H1 (cell line): Measurements from ENCODE around the gene IFNL2. TPM values are rescaled to one million over a fixed set of nuclear protein-coding genes. Genes with fewer than 3 reads are reported as not detected.

Source experiments
- CHD2 ChIP-seq: IDR thresholded peaks from 2 replicates; pipeline ENCODE4 v1.6.1; 2012; ENCODE audit warnings: low read length, improper control_type of control experiment
- GTF2F1 ChIP-seq: IDR thresholded peaks from 2 replicates; pipeline ENCODE4 v1.6.1; 2012; ENCODE audit warnings: low read depth, low read length, improper control_type of control experiment, borderline replicate concordance
- POLR2A ChIP-seq, 2 experiments: IDR thresholded peaks; 1 replicate in 1 of 2; 2 replicates in 1 of 2; pipeline ENCODE4 v1.6.1; 2011; ENCODE audit warnings: low read depth in 2 of 2, low read length in 2 of 2, mild to moderate bottlenecking in 2 of 2; ENCODE audit errors: control extremely low read depth in 1 of 2
- POU5F1 ChIP-seq: IDR thresholded peaks from 2 replicates; pipeline ENCODE4 v1.6.1; 2011; ENCODE audit warnings: low read depth, mild to moderate bottlenecking, low read length, moderate library complexity
- SP4 ChIP-seq: IDR thresholded peaks from 2 replicates; pipeline ENCODE4 v1.6.1; 2012; ENCODE audit warnings: low read length, inconsistent platforms
- TEAD4 ChIP-seq: IDR thresholded peaks from 2 replicates; pipeline ENCODE4 v1.6.1; 2012; ENCODE audit warnings: low read depth, low read length, inconsistent platforms, mixed read lengths
- polyA plus RNA-seq, 7 experiments: library from polyadenylated mRNA; depleted of rRNA in 3 of 7; stranded (reverse) in 5 of 7; unstranded in 2 of 7; fragments of >200 nt in 5 of 7; fragments of 200-250 nt in 2 of 7; gene quantifications; 1 replicate in 5 of 7; 2 replicates in 1 of 7; 4 replicates in 1 of 7; pipeline versions ENCODE4 v1.2.1 to v1.2.3, GENCODE V29; 2011 to 2013; ENCODE audit warnings: missing spikeins in 2 of 7, mixed read lengths in 2 of 7
- total RNA-seq: library from RNA; stranded (reverse); fragmentation: NEBNext Ultra II Directional; extraction: Animal tissue kit (Norgen Biotek cat#: 25700); gene quantifications from 2 replicates; pipeline ENCODE4 v1.2.1, GENCODE V29; 2021
- TF ChIP-seq, protein P1 (sequence below): fragments of 300-600 bp; sonication (generic); IDR thresholded peaks from 2 replicates; pipeline ENCODE4 v1.7.1; 2012; ENCODE audit warnings: low read length, moderate library complexity, mild to moderate bottlenecking, inconsistent platforms; ENCODE audit not compliant: insufficient replicate concordance
- TF ChIP-seq, protein P2 (sequence below): IDR thresholded peaks from 2 replicates; pipeline ENCODE4 v1.6.1; 2011; ENCODE audit warnings: low read depth, mild to moderate bottlenecking, low read length; ENCODE audit not compliant: insufficient read depth
- TF ChIP-seq, protein P3 (sequence below): IDR thresholded peaks from 2 replicates; pipeline ENCODE4 v1.6.1; 2012; ENCODE audit warnings: inconsistent platforms

IFNL2 gene
- total and polyA plus RNA-seq, 2 of the 8 experiments (the other 6 are each of a cell fraction or from before 2014, with no cell fraction given) = not detected

DNA sequence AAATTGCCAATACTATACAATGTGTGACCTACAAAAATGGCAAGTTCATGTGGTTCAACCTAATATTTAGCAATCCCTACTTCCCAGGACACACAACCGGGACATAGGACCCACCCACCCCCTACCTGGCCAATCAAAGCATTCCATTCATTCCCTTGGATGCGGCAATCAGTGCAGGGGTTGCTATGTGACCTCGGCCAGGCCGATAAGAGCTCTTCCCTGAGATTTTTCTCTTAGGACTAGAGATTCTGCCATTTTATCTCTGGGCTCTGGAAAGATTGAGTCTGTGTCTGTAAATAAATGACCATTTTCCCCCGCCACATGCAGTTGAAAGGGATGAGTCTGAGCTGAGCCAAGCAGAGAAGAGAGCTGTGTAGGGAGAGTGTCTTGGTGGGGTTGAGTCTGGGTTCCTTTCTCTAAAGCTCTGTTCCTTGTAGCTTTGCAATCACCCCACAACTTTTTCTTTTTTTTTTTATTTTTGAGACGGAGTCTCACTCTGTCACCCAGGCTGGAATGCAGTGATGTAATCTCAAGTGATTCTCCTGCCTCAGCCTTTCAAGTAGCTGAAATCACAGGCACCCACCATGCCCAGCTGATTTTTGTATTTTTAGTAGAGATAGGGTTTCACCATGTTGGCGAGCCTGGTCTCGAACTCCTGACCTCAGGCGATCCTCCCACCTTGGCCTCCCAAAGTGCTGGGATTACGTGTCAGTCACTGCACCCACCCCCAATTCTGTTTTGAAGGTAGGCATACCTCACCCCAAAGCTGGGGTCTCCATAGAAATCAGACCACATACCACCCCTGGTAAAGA lies 35.4 kb downstream of the IFNL2 start (continued):
- TF ChIP-seq, protein P1, sequence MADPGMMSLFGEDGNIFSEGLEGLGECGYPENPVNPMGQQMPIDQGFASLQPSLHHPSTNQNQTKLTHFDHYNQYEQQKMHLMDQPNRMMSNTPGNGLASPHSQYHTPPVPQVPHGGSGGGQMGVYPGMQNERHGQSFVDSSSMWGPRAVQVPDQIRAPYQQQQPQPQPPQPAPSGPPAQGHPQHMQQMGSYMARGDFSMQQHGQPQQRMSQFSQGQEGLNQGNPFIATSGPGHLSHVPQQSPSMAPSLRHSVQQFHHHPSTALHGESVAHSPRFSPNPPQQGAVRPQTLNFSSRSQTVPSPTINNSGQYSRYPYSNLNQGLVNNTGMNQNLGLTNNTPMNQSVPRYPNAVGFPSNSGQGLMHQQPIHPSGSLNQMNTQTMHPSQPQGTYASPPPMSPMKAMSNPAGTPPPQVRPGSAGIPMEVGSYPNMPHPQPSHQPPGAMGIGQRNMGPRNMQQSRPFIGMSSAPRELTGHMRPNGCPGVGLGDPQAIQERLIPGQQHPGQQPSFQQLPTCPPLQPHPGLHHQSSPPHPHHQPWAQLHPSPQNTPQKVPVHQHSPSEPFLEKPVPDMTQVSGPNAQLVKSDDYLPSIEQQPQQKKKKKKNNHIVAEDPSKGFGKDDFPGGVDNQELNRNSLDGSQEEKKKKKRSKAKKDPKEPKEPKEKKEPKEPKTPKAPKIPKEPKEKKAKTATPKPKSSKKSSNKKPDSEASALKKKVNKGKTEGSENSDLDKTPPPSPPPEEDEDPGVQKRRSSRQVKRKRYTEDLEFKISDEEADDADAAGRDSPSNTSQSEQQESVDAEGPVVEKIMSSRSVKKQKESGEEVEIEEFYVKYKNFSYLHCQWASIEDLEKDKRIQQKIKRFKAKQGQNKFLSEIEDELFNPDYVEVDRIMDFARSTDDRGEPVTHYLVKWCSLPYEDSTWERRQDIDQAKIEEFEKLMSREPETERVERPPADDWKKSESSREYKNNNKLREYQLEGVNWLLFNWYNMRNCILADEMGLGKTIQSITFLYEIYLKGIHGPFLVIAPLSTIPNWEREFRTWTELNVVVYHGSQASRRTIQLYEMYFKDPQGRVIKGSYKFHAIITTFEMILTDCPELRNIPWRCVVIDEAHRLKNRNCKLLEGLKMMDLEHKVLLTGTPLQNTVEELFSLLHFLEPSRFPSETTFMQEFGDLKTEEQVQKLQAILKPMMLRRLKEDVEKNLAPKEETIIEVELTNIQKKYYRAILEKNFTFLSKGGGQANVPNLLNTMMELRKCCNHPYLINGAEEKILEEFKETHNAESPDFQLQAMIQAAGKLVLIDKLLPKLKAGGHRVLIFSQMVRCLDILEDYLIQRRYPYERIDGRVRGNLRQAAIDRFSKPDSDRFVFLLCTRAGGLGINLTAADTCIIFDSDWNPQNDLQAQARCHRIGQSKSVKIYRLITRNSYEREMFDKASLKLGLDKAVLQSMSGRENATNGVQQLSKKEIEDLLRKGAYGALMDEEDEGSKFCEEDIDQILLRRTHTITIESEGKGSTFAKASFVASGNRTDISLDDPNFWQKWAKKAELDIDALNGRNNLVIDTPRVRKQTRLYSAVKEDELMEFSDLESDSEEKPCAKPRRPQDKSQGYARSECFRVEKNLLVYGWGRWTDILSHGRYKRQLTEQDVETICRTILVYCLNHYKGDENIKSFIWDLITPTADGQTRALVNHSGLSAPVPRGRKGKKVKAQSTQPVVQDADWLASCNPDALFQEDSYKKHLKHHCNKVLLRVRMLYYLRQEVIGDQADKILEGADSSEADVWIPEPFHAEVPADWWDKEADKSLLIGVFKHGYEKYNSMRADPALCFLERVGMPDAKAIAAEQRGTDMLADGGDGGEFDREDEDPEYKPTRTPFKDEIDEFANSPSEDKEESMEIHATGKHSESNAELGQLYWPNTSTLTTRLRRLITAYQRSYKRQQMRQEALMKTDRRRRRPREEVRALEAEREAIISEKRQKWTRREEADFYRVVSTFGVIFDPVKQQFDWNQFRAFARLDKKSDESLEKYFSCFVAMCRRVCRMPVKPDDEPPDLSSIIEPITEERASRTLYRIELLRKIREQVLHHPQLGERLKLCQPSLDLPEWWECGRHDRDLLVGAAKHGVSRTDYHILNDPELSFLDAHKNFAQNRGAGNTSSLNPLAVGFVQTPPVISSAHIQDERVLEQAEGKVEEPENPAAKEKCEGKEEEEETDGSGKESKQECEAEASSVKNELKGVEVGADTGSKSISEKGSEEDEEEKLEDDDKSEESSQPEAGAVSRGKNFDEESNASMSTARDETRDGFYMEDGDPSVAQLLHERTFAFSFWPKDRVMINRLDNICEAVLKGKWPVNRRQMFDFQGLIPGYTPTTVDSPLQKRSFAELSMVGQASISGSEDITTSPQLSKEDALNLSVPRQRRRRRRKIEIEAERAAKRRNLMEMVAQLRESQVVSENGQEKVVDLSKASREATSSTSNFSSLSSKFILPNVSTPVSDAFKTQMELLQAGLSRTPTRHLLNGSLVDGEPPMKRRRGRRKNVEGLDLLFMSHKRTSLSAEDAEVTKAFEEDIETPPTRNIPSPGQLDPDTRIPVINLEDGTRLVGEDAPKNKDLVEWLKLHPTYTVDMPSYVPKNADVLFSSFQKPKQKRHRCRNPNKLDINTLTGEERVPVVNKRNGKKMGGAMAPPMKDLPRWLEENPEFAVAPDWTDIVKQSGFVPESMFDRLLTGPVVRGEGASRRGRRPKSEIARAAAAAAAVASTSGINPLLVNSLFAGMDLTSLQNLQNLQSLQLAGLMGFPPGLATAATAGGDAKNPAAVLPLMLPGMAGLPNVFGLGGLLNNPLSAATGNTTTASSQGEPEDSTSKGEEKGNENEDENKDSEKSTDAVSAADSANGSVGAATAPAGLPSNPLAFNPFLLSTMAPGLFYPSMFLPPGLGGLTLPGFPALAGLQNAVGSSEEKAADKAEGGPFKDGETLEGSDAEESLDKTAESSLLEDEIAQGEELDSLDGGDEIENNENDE = no peak
- TF ChIP-seq GTF2F1 (no peak), POLR2A (IDR thresholded peaks at IDR 0.05; ENCODE audit: control extremely low read depth in 1 of 2, low read depth in 2 of 2, low read length in 2 of 2) (no peak), TEAD4 (peak; percentile 80), POU5F1 (no peak), SP4 (no peak), CHD2 (no peak)
- TF ChIP-seq, protein P2, sequence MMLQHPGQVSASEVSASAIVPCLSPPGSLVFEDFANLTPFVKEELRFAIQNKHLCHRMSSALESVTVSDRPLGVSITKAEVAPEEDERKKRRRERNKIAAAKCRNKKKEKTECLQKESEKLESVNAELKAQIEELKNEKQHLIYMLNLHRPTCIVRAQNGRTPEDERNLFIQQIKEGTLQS = peak; percentile 55; the same call in 1 of the 2 replicates
- TF ChIP-seq, protein P3, sequence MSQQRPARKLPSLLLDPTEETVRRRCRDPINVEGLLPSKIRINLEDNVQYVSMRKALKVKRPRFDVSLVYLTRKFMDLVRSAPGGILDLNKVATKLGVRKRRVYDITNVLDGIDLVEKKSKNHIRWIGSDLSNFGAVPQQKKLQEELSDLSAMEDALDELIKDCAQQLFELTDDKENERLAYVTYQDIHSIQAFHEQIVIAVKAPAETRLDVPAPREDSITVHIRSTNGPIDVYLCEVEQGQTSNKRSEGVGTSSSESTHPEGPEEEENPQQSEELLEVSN = no peak
